CD8-positive, alpha-beta memory T cell (primary cell): ENCODE data around the gene PLA2G5. TPM values are rescaled to one million over a fixed set of nuclear protein-coding genes. Genes with fewer than 3 reads are reported as not detected.

Source experiments
- CTCF ChIA-PET: fragments of 350-600 bp; sonication (Branson Sonifier 250); formaldehyde crosslinking; loops from one replicate; lab custom pipeline; 2021; ENCODE audit warnings: antibody characterized with exemption; lab: Charles Lee
- POLR2A ChIA-PET: fragments of 350-600 bp; sonication (Branson Sonifier 250); formaldehyde crosslinking; loops from one replicate; lab custom pipeline; 2021; ENCODE audit warnings: antibody characterized with exemption; lab: Charles Lee
- DNase-seq, 5 donors: peaks; one replicate each; pipeline versions ENCODE4 v3.0.0 to v3.0.0-alpha.2; 2020 to 2022; ENCODE audit warnings: mixed read lengths in 1 of 5
- H3K27ac ChIP-seq: one replicate; pipeline ENCODE4 v1.7.0; 2013; ENCODE audit warnings: low read depth, mild to moderate bottlenecking, low read length, moderate library complexity
- H3K27me3 ChIP-seq: 2 replicates; pipeline ENCODE4 v1.7.0; 2013; ENCODE audit warnings: low read length, mild to moderate bottlenecking; ENCODE audit not compliant: insufficient read depth, poor library complexity, severe bottlenecking
- H3K36me3 ChIP-seq: 2 replicates; pipeline ENCODE4 v1.7.0; 2013; ENCODE audit warnings: mild to moderate bottlenecking, low read length, moderate library complexity; ENCODE audit not compliant: insufficient read depth
- H3K4me1 ChIP-seq: 2 replicates; pipeline ENCODE4 v1.7.0; 2013; ENCODE audit warnings: mild to moderate bottlenecking, low read length, moderate library complexity; ENCODE audit not compliant: insufficient read depth
- H3K4me3 ChIP-seq: 2 replicates; pipeline ENCODE4 v1.7.0; 2013; ENCODE audit warnings: mild to moderate bottlenecking, low read length
- H3K9me3 ChIP-seq: 2 replicates; pipeline ENCODE4 v1.7.0; 2013; ENCODE audit warnings: mild to moderate bottlenecking, low read length
- H3K27ac Mint-ChIP-seq, 8 donors: one replicate each; pipeline ENCODE4 v1.8.0; 2020 to 2021; ENCODE audit warnings: mixed read lengths in 8 of 8, mild to moderate bottlenecking in 6 of 8, inconsistent platforms in 3 of 8, moderate library complexity in 3 of 8
- H3K27me3 Mint-ChIP-seq, 2 donors: one replicate each; pipeline ENCODE4 v1.8.0; 2020 to 2021; ENCODE audit warnings: mixed read lengths in 2 of 2, mild to moderate bottlenecking in 1 of 2, moderate library complexity in 1 of 2
- H3K36me3 Mint-ChIP-seq, 3 donors: one replicate each; pipeline ENCODE4 v1.8.0; 2020 to 2021; ENCODE audit warnings: mixed read lengths in 3 of 3, inconsistent platforms in 1 of 3, mild to moderate bottlenecking in 1 of 3
- H3K4me1 Mint-ChIP-seq, 3 donors: one replicate each; pipeline ENCODE4 v1.8.0; 2020 to 2021; ENCODE audit warnings: mixed read lengths in 3 of 3, inconsistent platforms in 1 of 3, mild to moderate bottlenecking in 1 of 3
- H3K4me3 Mint-ChIP-seq, 7 donors: one replicate each; pipeline ENCODE4 v1.8.0; 2020 to 2021; ENCODE audit warnings: mixed read lengths in 7 of 7, mild to moderate bottlenecking in 6 of 7, moderate library complexity in 4 of 7, inconsistent platforms in 2 of 7
- H3K9me3 Mint-ChIP-seq, 5 donors: one replicate each; pipeline ENCODE4 v1.8.0; 2020 to 2022; ENCODE audit warnings: mixed read lengths in 5 of 5, mild to moderate bottlenecking in 3 of 5, moderate library complexity in 2 of 5, inconsistent platforms in 1 of 5
- polyA plus RNA-seq: library from polyadenylated mRNA; unstranded; fragments of 300-500 nt; fragmentation: Illumina TruSeq; gene quantifications from one replicate; pipeline ENCODE4 v1.2.3, GENCODE V29; 2021
- total RNA-seq, 2 experiments: library from RNA; stranded (reverse); gene quantifications; one replicate each; pipeline ENCODE4 v1.2.3, GENCODE V29; 2021

PLA2G5 gene
- total and polyA plus RNA-seq, 3 experiments from 2014 or later = not detected

GRCh38 chr1:20141001-20141400 lies 71.0 kb downstream of the PLA2G5 start:
- no peak overlapping the region for H3K27ac ChIP-seq
- DNase-seq = peak in 1 of 5 donors; percentile 8
- no peak overlapping the region for H3K4me3 ChIP-seq
- Mint-ChIP-seq H3K27me3 (peaks cover 4 to 27% of the 10 kb centered on the region in 2 donors), H3K36me3 (no peaks in the 10 kb centered on the region), H3K4me3 (no peak overlapping the region), H3K27ac (peak overlapping the region in 1 of 8 donors; percentile 61), H3K9me3 (no peaks in the 10 kb centered on the region), H3K4me1 (no peaks in the 10 kb centered on the region)
- H3K27me3 ChIP-seq = no peaks in the 10 kb centered on the region
- H3K36me3 ChIP-seq = no peaks in the 10 kb centered on the region
- CTCF ChIA-PET = no interaction called here
- POLR2A ChIA-PET = no interaction called here
- no peaks in the 10 kb centered on the region for H3K9me3 ChIP-seq
- no peaks in the 10 kb centered on the region for H3K4me1 ChIP-seq

- Mint-ChIP-seq H3K36me3 (no peaks in the 10 kb centered on the region), H3K27ac (no peak overlapping the region), H3K27me3 (peaks cover 4 to 23% of the 10 kb centered on the region in 2 donors), H3K4me1 (no peaks in the 10 kb centered on the region), H3K4me3 (no peak overlapping the region), H3K9me3 (no peaks in the 10 kb centered on the region)
- no peaks in the 10 kb centered on the region for H3K27me3 ChIP-seq
- peak in 1 of 5 donors; percentile 33 for DNase-seq
- H3K27ac ChIP-seq = no peak overlapping the region
- H3K4me3 ChIP-seq = no peak overlapping the region
- CTCF ChIA-PET = no interaction called here
- POLR2A ChIA-PET = no interaction called here
- H3K36me3 ChIP-seq = no peaks in the 10 kb centered on the region
- no peaks in the 10 kb centered on the region for H3K9me3 ChIP-seq
- no peaks in the 10 kb centered on the region for H3K4me1 ChIP-seq
These were observed 71.5 kb downstream of the PLA2G5 start for GRCh38 chr1:20141466-20141865.

Other genes with a start within 250 kb of the PLA2G5 start
- gene OTUD3, start 187.8 kb upstream of the PLA2G5 start, total RNA-seq = 1 to 10 TPM; 6.0 to 7.9 TPM
- 1.1 TPM for gene OTUD3, start 187.8 kb upstream of the PLA2G5 start, polyA plus RNA-seq
- gene PLA2G2E, start 146.6 kb upstream of the PLA2G5 start, total RNA-seq = not detected
- gene PLA2G2E, start 146.6 kb upstream of the PLA2G5 start, polyA plus RNA-seq = not detected
- gene PLA2G2A, start 90.6 kb upstream of the PLA2G5 start, total RNA-seq = not detected
- gene PLA2G2A, start 90.6 kb upstream of the PLA2G5 start, polyA plus RNA-seq = not detected
- gene PLA2G2D, start 49.3 kb downstream of the PLA2G5 start, total RNA-seq = not detected
- gene PLA2G2D, start 49.3 kb downstream of the PLA2G5 start, polyA plus RNA-seq = not detected
- gene PLA2G2F, start 69.1 kb downstream of the PLA2G5 start, total RNA-seq = not detected
- not detected for gene PLA2G2F, start 69.1 kb downstream of the PLA2G5 start, polyA plus RNA-seq
- gene UBXN10, start 115.9 kb downstream of the PLA2G5 start, total RNA-seq = under 1 TPM; 0.38 to 0.50 TPM
- gene UBXN10, start 115.9 kb downstream of the PLA2G5 start, polyA plus RNA-seq = 1.4 TPM
- gene PLA2G2C, start 116.3 kb downstream of the PLA2G5 start, total RNA-seq = not detected
- not detected for gene PLA2G2C, start 116.3 kb downstream of the PLA2G5 start, polyA plus RNA-seq
- not detected for gene VWA5B1, start 220.7 kb downstream of the PLA2G5 start, total RNA-seq
- gene VWA5B1, start 220.7 kb downstream of the PLA2G5 start, polyA plus RNA-seq = not detected